Measurements from ENCODE around the gene LRP1-AS.

DNA sequence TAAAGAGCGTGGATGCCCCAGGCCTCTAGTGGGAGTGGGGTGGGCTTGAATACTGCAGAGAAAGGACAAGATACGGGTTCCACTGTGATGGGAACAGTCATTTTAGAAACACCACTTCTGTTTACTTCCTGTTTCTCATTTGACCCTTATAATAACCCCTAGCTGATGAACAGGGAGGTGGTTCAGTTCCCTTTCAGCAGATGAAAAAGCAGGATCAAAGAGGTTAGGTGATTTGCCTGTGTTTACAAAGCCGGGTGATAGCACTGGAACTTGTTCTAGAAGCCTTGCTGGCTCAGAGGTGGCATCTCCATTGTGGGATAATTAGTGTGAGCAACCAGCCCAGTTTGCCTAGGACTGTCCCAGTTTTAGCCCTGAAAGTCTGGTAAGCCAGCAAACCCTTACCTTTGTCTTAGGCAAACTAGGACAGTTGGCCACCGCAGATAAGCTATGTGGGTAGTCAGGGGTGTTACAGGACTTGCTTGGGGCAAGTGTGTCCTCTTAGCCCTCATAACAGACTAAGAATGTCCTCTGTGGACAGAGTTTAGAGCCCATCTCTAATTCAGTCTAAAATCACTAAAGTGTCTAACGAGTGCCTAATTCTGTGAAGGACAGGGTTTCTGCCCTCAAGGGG lies 7.5 kb upstream of the LRP1-AS start:
- TF ChIP-seq ETV6 (conservative IDR thresholded peaks at IDR 0.05 in 1 of 2, IDR thresholded peaks at IDR 0.05 in 1 of 2; ENCODE audit: borderline replicate concordance in 1 of 2, low read depth in 1 of 2) (no peak), ZNF274 (IDR thresholded peaks at IDR 0.05; ENCODE audit: insufficient read depth, insufficient read length) (no peak), CEBPB (IDR thresholded peaks at IDR 0.05; ENCODE audit: borderline replicate concordance in 1 of 2, low read depth in 2 of 2, low read length in 2 of 2) (no peak), CTCF (IDR thresholded peaks at IDR 0.05 in 2 of 3, conservative IDR thresholded peaks at IDR 0.05 in 1 of 3; ENCODE audit: control insufficient read depth in 2 of 3, extremely low read depth in 1 of 3, insufficient read depth in 1 of 3, low read depth in 3 of 3, low read length in 3 of 3) (no peak), TAF1 (IDR thresholded peaks at IDR 0.05; ENCODE audit: borderline replicate concordance, low read depth, low read length) (no peak), CHD1 (IDR thresholded peaks at IDR 0.05; ENCODE audit: low read depth, low read length) (no peak), EGR1 (IDR thresholded peaks at IDR 0.05; ENCODE audit: borderline replicate concordance in 1 of 2, low read depth in 2 of 2, low read length in 2 of 2) (no peak), JUND (IDR thresholded peaks at IDR 0.05; ENCODE audit: low read depth, low read length) (no peak), ZNF384 (IDR thresholded peaks at IDR 0.05; ENCODE audit: borderline replicate concordance, low read depth, low read length) (no peak), USF1 (IDR thresholded peaks at IDR 0.05; ENCODE audit: borderline replicate concordance, extremely low read length, insufficient read depth, low read depth, low read length) (no peak), BHLHE40 (IDR thresholded peaks at IDR 0.05; ENCODE audit: borderline replicate concordance in 1 of 2, low read depth in 2 of 2, low read length in 1 of 2) (no peak), POLR2AphosphoS5 (IDR thresholded peaks at IDR 0.05; ENCODE audit: low read length) (no peak), SP1 (IDR thresholded peaks at IDR 0.05; ENCODE audit: low read depth, low read length) (no peak)
- TF ChIP-seq, protein P1, sequence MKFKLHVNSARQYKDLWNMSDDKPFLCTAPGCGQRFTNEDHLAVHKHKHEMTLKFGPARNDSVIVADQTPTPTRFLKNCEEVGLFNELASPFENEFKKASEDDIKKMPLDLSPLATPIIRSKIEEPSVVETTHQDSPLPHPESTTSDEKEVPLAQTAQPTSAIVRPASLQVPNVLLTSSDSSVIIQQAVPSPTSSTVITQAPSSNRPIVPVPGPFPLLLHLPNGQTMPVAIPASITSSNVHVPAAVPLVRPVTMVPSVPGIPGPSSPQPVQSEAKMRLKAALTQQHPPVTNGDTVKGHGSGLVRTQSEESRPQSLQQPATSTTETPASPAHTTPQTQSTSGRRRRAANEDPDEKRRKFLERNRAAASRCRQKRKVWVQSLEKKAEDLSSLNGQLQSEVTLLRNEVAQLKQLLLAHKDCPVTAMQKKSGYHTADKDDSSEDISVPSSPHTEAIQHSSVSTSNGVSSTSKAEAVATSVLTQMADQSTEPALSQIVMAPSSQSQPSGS (IDR thresholded peaks at IDR 0.05; ENCODE audit: low read length), result no peak

Measured in GM12878 (cell line).